Measurements from ENCODE around the gene PLXNA3.
A peak's percentile ranks its signal among the peaks of the same experiment; 100 is the strongest.

The PLXNA3 gene

GRCh38 chrX:154484255-154485149, 26.4 kb downstream of the PLXNA3 start:
- H3K4me3 ChIP-seq (ENCODE audit: low read depth in 1 of 2, low read length in 2 of 2), result no peak overlapping the region
- no peaks in the 10 kb centered on the region for H3K27me3 ChIP-seq (ENCODE audit: control insufficient read depth in 1 of 2, insufficient read depth in 2 of 2, low read length in 2 of 2)
- H3K9me3 ChIP-seq (ENCODE audit: low read length), result no peaks in the 10 kb centered on the region
- peaks cover 20% of the 10 kb centered on the region for H3K36me3 ChIP-seq (ENCODE audit: insufficient read depth, low read length)
- H3K27ac ChIP-seq (ENCODE audit: low read depth, low read length), result no peak overlapping the region
- H3K4me1 ChIP-seq (ENCODE audit: insufficient read depth, low read length), result peaks cover 16% of the 10 kb centered on the region
- no peak overlapping the region for H3K9ac ChIP-seq (ENCODE audit: low read length)

- Histone ChIP-seq H3K27ac (ENCODE audit: low read depth, low read length) (peak overlapping the region; percentile 58), H3K9me3 (ENCODE audit: low read length) (no peaks in the 10 kb centered on the region), H3K27me3 (ENCODE audit: control insufficient read depth in 1 of 2, insufficient read depth in 2 of 2, low read length in 2 of 2) (no peaks in the 10 kb centered on the region), H3K4me3 (ENCODE audit: low read depth in 1 of 2, low read length in 2 of 2) (peak overlapping the region; percentile 54 to 56), H3K4me1 (ENCODE audit: insufficient read depth, low read length) (peaks cover 17% of the 10 kb centered on the region), H3K9ac (ENCODE audit: low read length) (peak overlapping the region; percentile 27), H3K36me3 (ENCODE audit: insufficient read depth, low read length) (peaks cover 20% of the 10 kb centered on the region)
Observed at GRCh38 chrX:154485150-154486051, 27.3 kb downstream of the PLXNA3 start.

GRCh38 chrX:154486052-154486395, 27.9 kb downstream of the PLXNA3 start:
- Histone ChIP-seq H3K9ac (ENCODE audit: low read length) (no peak overlapping the region), H3K36me3 (ENCODE audit: insufficient read depth, low read length) (peaks cover 20% of the 10 kb centered on the region), H3K4me1 (ENCODE audit: insufficient read depth, low read length) (peaks cover 17% of the 10 kb centered on the region), H3K27ac (ENCODE audit: low read depth, low read length) (peak overlapping the region; percentile 58), H3K27me3 (ENCODE audit: control insufficient read depth in 1 of 2, insufficient read depth in 2 of 2, low read length in 2 of 2) (no peaks in the 10 kb centered on the region), H3K9me3 (ENCODE audit: low read length) (no peaks in the 10 kb centered on the region), H3K4me3 (ENCODE audit: low read depth in 1 of 2, low read length in 2 of 2) (peak overlapping the region; percentile 54 to 56)

- Histone ChIP-seq H3K36me3 (ENCODE audit: insufficient read depth, low read length) (peaks cover 20% of the 10 kb centered on the region), H3K27ac (ENCODE audit: low read depth, low read length) (peak within 1 kb of the TSS; percentile 58), H3K4me3 (ENCODE audit: low read depth in 1 of 2, low read length in 2 of 2) (peak within 1 kb of the TSS; percentile 54 to 56), H3K4me1 (ENCODE audit: insufficient read depth, low read length) (peaks cover 17% of the 10 kb centered on the region), H3K9ac (ENCODE audit: low read length) (peak within 1 kb of the TSS; percentile 27), H3K27me3 (ENCODE audit: control insufficient read depth in 1 of 2, insufficient read depth in 2 of 2, low read length in 2 of 2) (no peaks in the 10 kb centered on the region), H3K9me3 (ENCODE audit: low read length) (no peaks in the 10 kb centered on the region)
Observed at GRCh38 chrX:154486396-154487207, 28.5 kb downstream of the PLXNA3 start, which contains the start of gene UBL4A. UBL4A (minus strand) TSS chrX:154486615; CDS start chrX:154486584, 31 bp downstream.

- no peaks in the 10 kb centered on the region for H3K9me3 ChIP-seq (ENCODE audit: low read length)
- H3K4me3 ChIP-seq (ENCODE audit: low read depth in 1 of 2, low read length in 2 of 2), result no peak overlapping the region
- no peak overlapping the region for H3K9ac ChIP-seq (ENCODE audit: low read length)
- H3K27ac ChIP-seq (ENCODE audit: low read depth, low read length), result no peak overlapping the region
- peaks cover 20% of the 10 kb centered on the region for H3K36me3 ChIP-seq (ENCODE audit: insufficient read depth, low read length)
- H3K4me1 ChIP-seq (ENCODE audit: insufficient read depth, low read length), result peaks cover 17% of the 10 kb centered on the region
- H3K27me3 ChIP-seq (ENCODE audit: control insufficient read depth in 1 of 2, insufficient read depth in 2 of 2, low read length in 2 of 2), result no peaks in the 10 kb centered on the region
Observed at GRCh38 chrX:154487518-154488290, 29.6 kb downstream of the PLXNA3 start.

GRCh38 chrX:154488336-154489075, 30.4 kb downstream of the PLXNA3 start:
- Histone ChIP-seq H3K36me3 (ENCODE audit: insufficient read depth, low read length) (peaks cover 20% of the 10 kb centered on the region), H3K4me3 (ENCODE audit: low read depth in 1 of 2, low read length in 2 of 2) (no peak overlapping the region), H3K27me3 (ENCODE audit: control insufficient read depth in 1 of 2, insufficient read depth in 2 of 2, low read length in 2 of 2) (no peaks in the 10 kb centered on the region), H3K4me1 (ENCODE audit: insufficient read depth, low read length) (peaks cover 17% of the 10 kb centered on the region), H3K9ac (ENCODE audit: low read length) (no peak overlapping the region), H3K9me3 (ENCODE audit: low read length) (no peaks in the 10 kb centered on the region), H3K27ac (ENCODE audit: low read depth, low read length) (no peak overlapping the region)

GRCh38 chrX:154489182-154489581, 31.1 kb downstream of the PLXNA3 start:
- Histone ChIP-seq H3K27me3 (ENCODE audit: control insufficient read depth in 1 of 2, insufficient read depth in 2 of 2, low read length in 2 of 2) (no peaks in the 10 kb centered on the region), H3K36me3 (ENCODE audit: insufficient read depth, low read length) (peaks cover 17% of the 10 kb centered on the region), H3K4me1 (ENCODE audit: insufficient read depth, low read length) (peaks cover 17% of the 10 kb centered on the region), H3K9me3 (ENCODE audit: low read length) (no peaks in the 10 kb centered on the region), H3K9ac (ENCODE audit: low read length) (no peak overlapping the region), H3K27ac (ENCODE audit: low read depth, low read length) (no peak overlapping the region), H3K4me3 (ENCODE audit: low read depth in 1 of 2, low read length in 2 of 2) (peak overlapping the region in 1 of 2 donors; percentile 63)

- H3K9me3 ChIP-seq (ENCODE audit: low read length), result no peaks in the 10 kb centered on the region
- H3K4me1 ChIP-seq (ENCODE audit: insufficient read depth, low read length), result peaks cover 15% of the 10 kb centered on the region
- no peaks in the 10 kb centered on the region for H3K27me3 ChIP-seq (ENCODE audit: control insufficient read depth in 1 of 2, insufficient read depth in 2 of 2, low read length in 2 of 2)
- peak overlapping the region; percentile 56 for H3K27ac ChIP-seq (ENCODE audit: low read depth, low read length)
- H3K4me3 ChIP-seq (ENCODE audit: low read depth in 1 of 2, low read length in 2 of 2), result peak overlapping the region; percentile 58 to 63
- peak overlapping the region; percentile 57 for H3K9ac ChIP-seq (ENCODE audit: low read length)
- peaks cover 10% of the 10 kb centered on the region for H3K36me3 ChIP-seq (ENCODE audit: insufficient read depth, low read length)
Observed at GRCh38 chrX:154490021-154490413, 31.9 kb downstream of the PLXNA3 start.

GRCh38 chrX:154490414-154491083, 32.5 kb downstream of the PLXNA3 start, which contains the start of gene SLC10A3:
SLC10A3 (minus strand) TSS chrX:154490629; CDS start chrX:154488940, 1,689 bp downstream.
- H3K27me3 ChIP-seq (ENCODE audit: control insufficient read depth in 1 of 2, insufficient read depth in 2 of 2, low read length in 2 of 2), result no peaks in the 10 kb centered on the region
- H3K4me3 ChIP-seq (ENCODE audit: low read depth in 1 of 2, low read length in 2 of 2), result peak within 1 kb of the TSS; percentile 58 to 63
- peaks cover 10% of the 10 kb centered on the region for H3K4me1 ChIP-seq (ENCODE audit: insufficient read depth, low read length)
- peak within 1 kb of the TSS; percentile 57 for H3K9ac ChIP-seq (ENCODE audit: low read length)
- peak within 1 kb of the TSS; percentile 61 for H3K27ac ChIP-seq (ENCODE audit: low read depth, low read length)
- H3K9me3 ChIP-seq (ENCODE audit: low read length), result no peaks in the 10 kb centered on the region
- peaks cover 5% of the 10 kb centered on the region for H3K36me3 ChIP-seq (ENCODE audit: insufficient read depth, low read length)
